GM18526 (cell line): ENCODE data around the gene CDC42.

Experiments
- POLR2A ChIP-seq: IDR thresholded peaks from 3 replicates; pipeline ENCODE4 v1.6.1; 2011; ENCODE audit not compliant: insufficient read length; ENCODE audit errors: extremely low read depth

The CDC42 gene

GRCh38 chr1:22052115-22053016 lies at the start of gene CDC42:
CDC42 (plus strand) TSS chr1:22052709; CDS start chr1:22078479, 25,770 bp downstream.
- peak; percentile 95 for TF ChIP-seq POLR2A

GRCh38 chr1:22018583-22019559 lies 33.6 kb upstream of the CDC42 start:
- TF ChIP-seq POLR2A, result no peak

GRCh38 chr1:22021061-22021460 lies 31.4 kb upstream of the CDC42 start:
- no peak for TF ChIP-seq POLR2A

GRCh38 chr1:22024485-22025367 lies 27.8 kb upstream of the CDC42 start:
- TF ChIP-seq POLR2A, result no peak

- TF ChIP-seq POLR2A, result peak; percentile 59
Measured at GRCh38 chr1:22025368-22026155, 26.9 kb upstream of the CDC42 start.

- TF ChIP-seq POLR2A, result no peak
Measured at GRCh38 chr1:22026924-22027289, 25.6 kb upstream of the CDC42 start.

- TF ChIP-seq POLR2A, result no peak
Measured at GRCh38 chr1:22030057-22030456, 22.5 kb upstream of the CDC42 start.

GRCh38 chr1:22030473-22030872 lies 22.0 kb upstream of the CDC42 start:
- TF ChIP-seq POLR2A, result no peak

GRCh38 chr1:22031214-22031962 lies 21.1 kb upstream of the CDC42 start:
- no peak for TF ChIP-seq POLR2A

- TF ChIP-seq POLR2A, result no peak
Measured at GRCh38 chr1:22037520-22037919, 15.0 kb upstream of the CDC42 start.

GRCh38 chr1:22038036-22038435 lies 14.5 kb upstream of the CDC42 start:
- no peak for TF ChIP-seq POLR2A

GRCh38 chr1:22039594-22040285 lies 12.8 kb upstream of the CDC42 start:
- peak; percentile 29 for TF ChIP-seq POLR2A

GRCh38 chr1:22040286-22040623 lies 12.3 kb upstream of the CDC42 start:
- TF ChIP-seq POLR2A, result no peak
